HEK293 (cell line): Measurements from ENCODE around the gene PVRIG.
"Not testable (repeated sequence)": the region's sequence is repeated elsewhere in the genome, so short reads cannot be mapped to it uniquely, and the experiment has no call there.

Source experiments
- CTCF ChIA-PET: fragments of 350-600 bp; formaldehyde crosslinking; extraction: SDS; loops from one replicate; lab custom pipeline; 2021; ENCODE audit warnings: antibody characterized with exemption; lab: Yijun Ruan, JAX
- POLR2A ChIA-PET: fragments of 300-600 bp; formaldehyde crosslinking; extraction: SDS; loops from one replicate; lab custom pipeline; 2020; ENCODE audit warnings: antibody characterized with exemption, inconsistent platforms; lab: Yijun Ruan, JAX
- H3K27ac ChIP-seq: fragments of 200-500 bp; sonication (Bioruptor generic); 2 replicates; pipeline ENCODE4 v1.5.1; 2014; ENCODE audit warnings: low read depth, low read length, control low read depth, inconsistent platforms; ENCODE audit errors: extremely low read depth
- H3K36me3 ChIP-seq, 2 experiments: fragments of 200-500 bp in 1 of 2; sonication (Bioruptor generic) in 1 of 2; 1 replicate in 1 of 2; 2 replicates in 1 of 2; pipeline ENCODE4 v1.5.1; 2014 to 2017; ENCODE audit warnings: inconsistent platforms in 2 of 2, low read length in 2 of 2; ENCODE audit not compliant: control insufficient read depth in 2 of 2, insufficient read depth in 1 of 2
- H3K4me1 ChIP-seq: fragments of 200-500 bp; sonication (Bioruptor generic); 2 replicates; pipeline ENCODE4 v1.5.1; 2014; ENCODE audit warnings: mild to moderate bottlenecking, low read length, inconsistent platforms; ENCODE audit not compliant: control insufficient read depth, insufficient read depth
- H3K4me3 ChIP-seq: 2 replicates; pipeline ENCODE4 v1.5.1; 2011; ENCODE audit warnings: low read depth, mild to moderate bottlenecking, control low read depth, low read length, moderate library complexity
- H3K9me3 ChIP-seq: fragments of 200-500 bp; sonication (Bioruptor generic); 2 replicates; pipeline ENCODE4 v1.5.1; 2014; ENCODE audit warnings: low read depth, low read length, inconsistent platforms; ENCODE audit not compliant: control insufficient read depth, insufficient read depth
- HOXC10 ChIP-seq: sonication (generic); formaldehyde crosslinking; IDR thresholded peaks from 2 replicates; pipeline ENCODE4 v1.8.1; 2023; ENCODE audit warnings: mild to moderate bottlenecking, missing genetic modification reagents
- KLF8 ChIP-seq: fragments of 450-650 bp; formaldehyde crosslinking; IDR thresholded peaks from 2 replicates; pipeline ENCODE4 v1.5.1; 2016; ENCODE audit warnings: missing biosample characterization, missing genetic modification characterization
- KLF9 ChIP-seq: fragments of 450-650 bp; formaldehyde crosslinking; IDR thresholded peaks from 2 replicates; pipeline ENCODE4 v1.5.1; 2016; ENCODE audit warnings: missing biosample characterization, missing genetic modification characterization, low read depth
- PRDM1 ChIP-seq: fragments of 450-650 bp; formaldehyde crosslinking; IDR thresholded peaks from 2 replicates; pipeline ENCODE4; 2016; ENCODE audit warnings: missing biosample characterization, missing genetic modification characterization
- SCRT2 ChIP-seq: fragments of 450-650 bp; formaldehyde crosslinking; IDR thresholded peaks from 2 replicates; pipeline ENCODE4 v1.5.1; 2016; ENCODE audit warnings: missing biosample characterization, missing genetic modification characterization
- SETDB1 ChIP-seq: IDR thresholded peaks from one replicate; pipeline ENCODE4 v1.6.1; 2017; ENCODE audit warnings: mild to moderate bottlenecking, low read length, moderate library complexity, mixed read lengths; ENCODE audit not compliant: insufficient read length
- SP2 ChIP-seq: fragments of 450-650 bp; formaldehyde crosslinking; IDR thresholded peaks from 2 replicates; pipeline ENCODE4 v1.5.1; 2016; ENCODE audit warnings: missing biosample characterization, missing genetic modification characterization
- ZBTB17 ChIP-seq: fragments of 450-650 bp; formaldehyde crosslinking; IDR thresholded peaks from 2 replicates; pipeline ENCODE4 v1.5.1; 2016; ENCODE audit warnings: missing biosample characterization, missing genetic modification characterization
- ZNF112 ChIP-seq: fragments of 450-650 bp; formaldehyde crosslinking; IDR thresholded peaks from 2 replicates; pipeline ENCODE4 v1.5.0; 2017; ENCODE audit warnings: missing biosample characterization, missing genetic modification characterization
- ZNF157 ChIP-seq: fragments of 450-650 bp; formaldehyde crosslinking; IDR thresholded peaks from 2 replicates; pipeline ENCODE4 v1.5.1; 2016; ENCODE audit warnings: missing biosample characterization, missing genetic modification characterization
- ZNF19 ChIP-seq: fragments of 450-650 bp; formaldehyde crosslinking; IDR thresholded peaks from 2 replicates; pipeline ENCODE4; 2016; ENCODE audit warnings: missing biosample characterization, missing genetic modification characterization, low read depth
- ZNF350 ChIP-seq: fragments of 450-650 bp; formaldehyde crosslinking; IDR thresholded peaks from 2 replicates; pipeline ENCODE4 v1.5.0; 2017; ENCODE audit warnings: missing biosample characterization, mild to moderate bottlenecking, missing genetic modification characterization
- ZNF366 ChIP-seq: fragments of 450-650 bp; formaldehyde crosslinking; conservative IDR thresholded peaks from 2 replicates; pipeline ENCODE4 v1.5.1; 2016; ENCODE audit warnings: missing biosample characterization, missing genetic modification characterization
- ZNF394 ChIP-seq: fragments of 450-650 bp; formaldehyde crosslinking; IDR thresholded peaks from 2 replicates; pipeline ENCODE4 v1.5.1; 2016; ENCODE audit warnings: missing biosample characterization, missing genetic modification characterization, mild to moderate bottlenecking, moderate library complexity, borderline replicate concordance
- TF ChIP-seq, protein P1 (sequence below): fragments of 450-650 bp; formaldehyde crosslinking; optimal IDR thresholded peaks from 2 replicates; pipeline ENCODE3; 2016; ENCODE audit warnings: missing biosample characterization, mild to moderate bottlenecking, missing genetic modification characterization
- TF ChIP-seq, protein P2 (sequence below): fragments of 450-650 bp; formaldehyde crosslinking; IDR thresholded peaks from 2 replicates; pipeline ENCODE4 v1.5.1; 2017; ENCODE audit warnings: missing biosample characterization, missing genetic modification characterization
- TF ChIP-seq, protein P3 (sequence below): fragments of 450-650 bp; formaldehyde crosslinking; IDR thresholded peaks from 2 replicates; pipeline ENCODE4 v1.5.1; 2016; ENCODE audit warnings: missing biosample characterization, missing genetic modification characterization
- TF ChIP-seq, protein P4 (sequence below): sonication (generic); formaldehyde crosslinking; IDR thresholded peaks from 2 replicates; pipeline ENCODE4 v1.8.1; 2022; ENCODE audit warnings: mild to moderate bottlenecking, moderate library complexity, missing genetic modification reagents
- TF ChIP-seq, protein P5 (sequence below): fragments of 450-650 bp; formaldehyde crosslinking; IDR thresholded peaks from 2 replicates; pipeline ENCODE4 v1.5.1; 2016; ENCODE audit warnings: missing biosample characterization, missing genetic modification characterization

Gene PVRIG

DNA sequence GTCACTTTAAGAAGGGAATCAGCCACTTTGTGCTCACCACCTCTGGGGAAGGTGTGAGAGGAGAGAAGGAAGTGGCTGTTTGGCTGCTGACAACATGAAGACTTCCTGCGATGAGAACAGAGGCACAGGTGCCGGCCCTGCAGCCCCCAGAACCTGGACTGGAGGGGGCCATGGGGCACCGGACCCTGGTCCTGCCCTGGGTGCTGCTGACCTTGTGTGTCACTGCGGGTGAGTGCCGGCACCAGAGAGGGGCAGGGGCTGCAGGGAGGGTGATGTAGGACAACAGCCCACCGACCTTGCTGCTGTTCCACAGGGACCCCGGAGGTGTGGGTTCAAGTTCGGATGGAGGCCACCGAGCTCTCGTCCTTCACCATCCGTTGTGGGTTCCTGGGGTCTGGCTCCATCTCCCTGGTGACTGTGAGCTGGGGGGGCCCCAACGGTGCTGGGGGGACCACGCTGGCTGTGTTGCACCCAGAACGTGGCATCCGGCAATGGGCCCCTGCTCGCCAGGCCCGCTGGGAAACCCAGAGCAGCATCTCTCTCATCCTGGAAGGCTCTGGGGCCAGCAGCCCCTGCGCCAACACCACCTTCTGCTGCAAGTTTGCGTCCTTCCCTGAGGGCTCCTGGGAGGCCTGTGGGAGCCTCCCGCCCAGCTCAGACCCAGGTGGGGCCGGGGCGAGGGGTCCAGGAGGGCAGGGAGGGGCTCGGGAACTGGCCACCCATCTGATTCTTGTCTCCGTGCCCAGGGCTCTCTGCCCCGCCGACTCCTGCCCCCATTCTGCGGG lies at the start of gene PVRIG:
Gene PVRIG, plus strand, starts transcription at position 149 of the 785 bp plus-strand sequence. Its CDS starts 22 bp downstream, at position 171.
- H3K27ac ChIP-seq, H3K4me1 ChIP-seq, H3K4me3 ChIP-seq, POLR2A ChIA-PET, H3K9me3 ChIP-seq, H3K36me3 ChIP-seq: not testable (repeated sequence)
- CTCF ChIA-PET, result interaction anchor here (1.7 kb wide), 1 partner anchor 87 kb away, joined by 4 read pairs; no protein-coding TSS in a partner anchor

DNA sequence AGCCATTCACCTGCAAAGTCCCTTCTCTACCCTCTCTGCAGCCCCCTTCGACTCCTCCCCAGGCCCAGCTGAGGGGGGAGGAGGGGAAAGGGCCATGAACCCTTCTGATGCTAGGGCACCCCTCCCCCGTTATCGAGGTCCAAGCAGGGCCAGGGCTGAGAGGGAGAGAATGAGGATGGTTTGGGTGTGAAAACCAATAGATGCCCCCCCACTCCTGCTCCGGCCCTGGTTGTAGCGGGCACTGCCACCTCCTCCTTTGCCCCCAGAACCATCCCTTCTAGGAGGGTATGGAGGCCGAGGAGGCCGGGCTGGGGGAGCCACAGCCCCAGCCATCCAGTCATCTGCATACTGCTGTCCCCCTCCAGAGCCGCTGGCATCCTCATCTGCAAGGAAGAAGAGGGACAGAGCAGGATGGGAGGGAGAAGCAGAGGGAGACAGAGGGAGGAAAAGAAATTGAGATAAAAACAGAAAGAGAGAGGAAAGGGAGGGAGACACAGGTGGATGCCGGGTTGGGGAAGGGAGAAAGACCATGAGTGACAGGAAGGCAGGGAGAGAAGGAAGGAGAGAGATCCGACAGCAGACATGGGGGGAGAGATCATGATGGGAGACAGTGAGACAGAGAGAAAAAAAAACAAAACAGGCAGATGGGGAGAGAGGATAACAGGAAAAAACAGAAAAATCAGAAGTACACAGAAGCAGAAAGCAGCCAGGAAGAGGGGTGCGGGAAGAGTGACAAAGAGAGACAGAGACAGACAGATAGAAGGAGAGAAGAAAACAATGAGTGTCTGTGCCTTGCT lies 49.5 kb upstream of the PVRIG start:
- POLR2A ChIA-PET, result no interaction called here
- no peak overlapping the region for H3K4me3 ChIP-seq
- H3K36me3 ChIP-seq, result no peaks in the 10 kb centered on the region
- no peak overlapping the region for H3K27ac ChIP-seq
- no peaks in the 10 kb centered on the region for H3K9me3 ChIP-seq
- peaks cover 5% of the 10 kb centered on the region for H3K4me1 ChIP-seq
- TF ChIP-seq, protein P1, sequence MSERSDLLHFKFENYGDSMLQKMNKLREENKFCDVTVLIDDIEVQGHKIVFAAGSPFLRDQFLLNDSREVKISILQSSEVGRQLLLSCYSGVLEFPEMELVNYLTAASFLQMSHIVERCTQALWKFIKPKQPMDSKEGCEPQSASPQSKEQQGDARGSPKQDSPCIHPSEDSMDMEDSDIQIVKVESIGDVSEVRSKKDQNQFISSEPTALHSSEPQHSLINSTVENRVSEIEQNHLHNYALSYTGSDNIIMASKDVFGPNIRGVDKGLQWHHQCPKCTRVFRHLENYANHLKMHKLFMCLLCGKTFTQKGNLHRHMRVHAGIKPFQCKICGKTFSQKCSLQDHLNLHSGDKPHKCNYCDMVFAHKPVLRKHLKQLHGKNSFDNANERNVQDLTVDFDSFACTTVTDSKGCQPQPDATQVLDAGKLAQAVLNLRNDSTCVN (tag by site-specific recombination), result no peak
- TF ChIP-seq ZNF157 (tag by site-specific recombination) (no peak), SCRT2 (tag by site-specific recombination) (0 out of 2 replicates have a peak, but pooled peaks have one; percentile 40), ZBTB17 (tag by site-specific recombination) (peak; percentile 43; the same call in 1 of the 2 replicates), SP2 (tag by site-specific recombination) (0 out of 2 replicates have a peak, but pooled peaks have one; percentile 10), PRDM1 (tag by site-specific recombination) (peak; percentile 99), KLF8 (tag by site-specific recombination) (0 out of 2 replicates have a peak, but pooled peaks have one; percentile 21), ZNF366 (tag by site-specific recombination) (peak; percentile 87)
- TF ChIP-seq, protein P2, sequence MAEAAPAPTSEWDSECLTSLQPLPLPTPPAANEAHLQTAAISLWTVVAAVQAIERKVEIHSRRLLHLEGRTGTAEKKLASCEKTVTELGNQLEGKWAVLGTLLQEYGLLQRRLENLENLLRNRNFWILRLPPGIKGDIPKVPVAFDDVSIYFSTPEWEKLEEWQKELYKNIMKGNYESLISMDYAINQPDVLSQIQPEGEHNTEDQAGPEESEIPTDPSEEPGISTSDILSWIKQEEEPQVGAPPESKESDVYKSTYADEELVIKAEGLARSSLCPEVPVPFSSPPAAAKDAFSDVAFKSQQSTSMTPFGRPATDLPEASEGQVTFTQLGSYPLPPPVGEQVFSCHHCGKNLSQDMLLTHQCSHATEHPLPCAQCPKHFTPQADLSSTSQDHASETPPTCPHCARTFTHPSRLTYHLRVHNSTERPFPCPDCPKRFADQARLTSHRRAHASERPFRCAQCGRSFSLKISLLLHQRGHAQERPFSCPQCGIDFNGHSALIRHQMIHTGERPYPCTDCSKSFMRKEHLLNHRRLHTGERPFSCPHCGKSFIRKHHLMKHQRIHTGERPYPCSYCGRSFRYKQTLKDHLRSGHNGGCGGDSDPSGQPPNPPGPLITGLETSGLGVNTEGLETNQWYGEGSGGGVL (tag by site-specific recombination), result peak; percentile 38; the same call in 1 of the 2 replicates
- CTCF ChIA-PET, result no interaction called here

DNA sequence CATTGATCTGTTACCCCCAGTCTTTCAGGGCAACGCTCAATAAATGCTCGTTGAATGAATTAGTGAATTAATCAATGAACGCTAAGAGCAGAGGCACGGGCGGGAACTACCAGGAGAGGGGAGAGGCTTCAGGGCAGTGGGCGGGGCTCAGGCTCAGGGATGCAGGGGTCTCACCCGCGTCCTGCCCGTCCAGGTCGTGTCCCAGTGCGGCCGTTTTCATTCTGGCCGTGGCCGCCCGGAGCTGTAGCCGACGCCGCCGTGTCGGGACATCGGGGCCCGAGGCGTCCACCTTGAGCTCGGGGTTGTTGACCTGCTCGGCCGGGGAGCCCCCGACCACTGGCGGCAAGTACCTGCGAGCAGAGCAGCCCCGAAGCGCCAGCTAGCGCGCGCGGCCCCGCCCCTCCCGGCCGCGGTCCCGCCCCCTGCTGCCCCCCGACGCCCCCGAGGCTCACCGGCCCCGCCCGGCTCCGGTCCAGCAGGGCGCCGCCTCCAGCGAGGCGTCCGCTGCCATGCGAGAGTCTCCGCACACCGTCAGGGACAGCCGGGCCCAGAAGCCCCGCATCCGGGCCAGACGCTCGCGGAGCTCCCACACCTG lies 48.6 kb upstream of the PVRIG start:
- Histone ChIP-seq H3K36me3 (no peaks in the 10 kb centered on the region), H3K27ac (no peak overlapping the region), H3K9me3 (no peaks in the 10 kb centered on the region), H3K4me1 (peaks cover 5% of the 10 kb centered on the region), H3K4me3 (peak overlapping the region; percentile 28)
- CTCF ChIA-PET, result no interaction called here
- POLR2A ChIA-PET, result interaction anchor here (1.4 kb wide), 1 partner anchor 22 kb away, joined by 5 read pairs; the partner anchor contains the start of gene LAMTOR4
- TF ChIP-seq ZNF19 (tag by site-specific recombination) (no peak), ZNF112 (tag by site-specific recombination) (no peak), KLF9 (tag by site-specific recombination) (peak; percentile 46), ZNF157 (tag by site-specific recombination) (no peak), SETDB1 (no peak), ZNF350 (tag by site-specific recombination) (no peak), ZNF394 (tag by site-specific recombination) (no peak), HOXC10 (CRISPR knock-in tag) (no peak)
- TF ChIP-seq, protein P3, sequence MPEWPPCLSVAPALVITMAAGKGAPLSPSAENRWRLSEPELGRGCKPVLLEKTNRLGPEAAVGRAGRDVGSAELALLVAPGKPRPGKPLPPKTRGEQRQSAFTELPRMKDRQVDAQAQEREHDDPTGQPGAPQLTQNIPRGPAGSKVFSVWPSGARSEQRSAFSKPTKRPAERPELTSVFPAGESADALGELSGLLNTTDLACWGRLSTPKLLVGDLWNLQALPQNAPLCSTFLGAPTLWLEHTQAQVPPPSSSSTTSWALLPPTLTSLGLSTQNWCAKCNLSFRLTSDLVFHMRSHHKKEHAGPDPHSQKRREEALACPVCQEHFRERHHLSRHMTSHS (tag by site-specific recombination), result no peak
- TF ChIP-seq, protein P4, sequence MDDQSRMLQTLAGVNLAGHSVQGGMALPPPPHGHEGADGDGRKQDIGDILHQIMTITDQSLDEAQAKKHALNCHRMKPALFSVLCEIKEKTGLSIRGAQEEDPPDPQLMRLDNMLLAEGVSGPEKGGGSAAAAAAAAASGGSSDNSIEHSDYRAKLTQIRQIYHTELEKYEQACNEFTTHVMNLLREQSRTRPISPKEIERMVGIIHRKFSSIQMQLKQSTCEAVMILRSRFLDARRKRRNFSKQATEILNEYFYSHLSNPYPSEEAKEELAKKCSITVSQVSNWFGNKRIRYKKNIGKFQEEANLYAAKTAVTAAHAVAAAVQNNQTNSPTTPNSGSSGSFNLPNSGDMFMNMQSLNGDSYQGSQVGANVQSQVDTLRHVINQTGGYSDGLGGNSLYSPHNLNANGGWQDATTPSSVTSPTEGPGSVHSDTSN, result no peak
- TF ChIP-seq, protein P5, sequence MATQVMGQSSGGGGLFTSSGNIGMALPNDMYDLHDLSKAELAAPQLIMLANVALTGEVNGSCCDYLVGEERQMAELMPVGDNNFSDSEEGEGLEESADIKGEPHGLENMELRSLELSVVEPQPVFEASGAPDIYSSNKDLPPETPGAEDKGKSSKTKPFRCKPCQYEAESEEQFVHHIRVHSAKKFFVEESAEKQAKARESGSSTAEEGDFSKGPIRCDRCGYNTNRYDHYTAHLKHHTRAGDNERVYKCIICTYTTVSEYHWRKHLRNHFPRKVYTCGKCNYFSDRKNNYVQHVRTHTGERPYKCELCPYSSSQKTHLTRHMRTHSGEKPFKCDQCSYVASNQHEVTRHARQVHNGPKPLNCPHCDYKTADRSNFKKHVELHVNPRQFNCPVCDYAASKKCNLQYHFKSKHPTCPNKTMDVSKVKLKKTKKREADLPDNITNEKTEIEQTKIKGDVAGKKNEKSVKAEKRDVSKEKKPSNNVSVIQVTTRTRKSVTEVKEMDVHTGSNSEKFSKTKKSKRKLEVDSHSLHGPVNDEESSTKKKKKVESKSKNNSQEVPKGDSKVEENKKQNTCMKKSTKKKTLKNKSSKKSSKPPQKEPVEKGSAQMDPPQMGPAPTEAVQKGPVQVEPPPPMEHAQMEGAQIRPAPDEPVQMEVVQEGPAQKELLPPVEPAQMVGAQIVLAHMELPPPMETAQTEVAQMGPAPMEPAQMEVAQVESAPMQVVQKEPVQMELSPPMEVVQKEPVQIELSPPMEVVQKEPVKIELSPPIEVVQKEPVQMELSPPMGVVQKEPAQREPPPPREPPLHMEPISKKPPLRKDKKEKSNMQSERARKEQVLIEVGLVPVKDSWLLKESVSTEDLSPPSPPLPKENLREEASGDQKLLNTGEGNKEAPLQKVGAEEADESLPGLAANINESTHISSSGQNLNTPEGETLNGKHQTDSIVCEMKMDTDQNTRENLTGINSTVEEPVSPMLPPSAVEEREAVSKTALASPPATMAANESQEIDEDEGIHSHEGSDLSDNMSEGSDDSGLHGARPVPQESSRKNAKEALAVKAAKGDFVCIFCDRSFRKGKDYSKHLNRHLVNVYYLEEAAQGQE (tag by site-specific recombination), result no peak
